Measurements from ENCODE around the gene CCNF.

GRCh38 chr16:2487517-2487842 lies 58.2 kb downstream of the CCNF start:
- no peak for TF ChIP-seq POLR2A (IDR thresholded peaks at IDR 0.05)
- TF ChIP-seq CTCF (IDR thresholded peaks at IDR 0.05): no peak
- TF ChIP-seq POLR2AphosphoS5 (IDR thresholded peaks at IDR 0.05): no peak
